Hair follicular keratinocyte (primary cell): ENCODE data around the gene MSRB1. TPM values are rescaled to one million over a fixed set of nuclear protein-coding genes. Genes with fewer than 3 reads are reported as not detected.

Experiments used
- total RNA-seq: library from RNA; depleted of rRNA; stranded (reverse); fragments of >200 nt; gene quantifications from 2 replicates; pipeline ENCODE4 v1.2.3, GENCODE V29; 2015

The MSRB1 gene
- 6.3 and 6.4 TPM in 2 replicates for total RNA-seq

GRCh38 chr16:1942810-1943726 is at the start of gene MSRB1:
Gene MSRB1 (minus strand): TSS chr16:1943199. CDS start chr16:1943156, 43 bp downstream.

DNA sequence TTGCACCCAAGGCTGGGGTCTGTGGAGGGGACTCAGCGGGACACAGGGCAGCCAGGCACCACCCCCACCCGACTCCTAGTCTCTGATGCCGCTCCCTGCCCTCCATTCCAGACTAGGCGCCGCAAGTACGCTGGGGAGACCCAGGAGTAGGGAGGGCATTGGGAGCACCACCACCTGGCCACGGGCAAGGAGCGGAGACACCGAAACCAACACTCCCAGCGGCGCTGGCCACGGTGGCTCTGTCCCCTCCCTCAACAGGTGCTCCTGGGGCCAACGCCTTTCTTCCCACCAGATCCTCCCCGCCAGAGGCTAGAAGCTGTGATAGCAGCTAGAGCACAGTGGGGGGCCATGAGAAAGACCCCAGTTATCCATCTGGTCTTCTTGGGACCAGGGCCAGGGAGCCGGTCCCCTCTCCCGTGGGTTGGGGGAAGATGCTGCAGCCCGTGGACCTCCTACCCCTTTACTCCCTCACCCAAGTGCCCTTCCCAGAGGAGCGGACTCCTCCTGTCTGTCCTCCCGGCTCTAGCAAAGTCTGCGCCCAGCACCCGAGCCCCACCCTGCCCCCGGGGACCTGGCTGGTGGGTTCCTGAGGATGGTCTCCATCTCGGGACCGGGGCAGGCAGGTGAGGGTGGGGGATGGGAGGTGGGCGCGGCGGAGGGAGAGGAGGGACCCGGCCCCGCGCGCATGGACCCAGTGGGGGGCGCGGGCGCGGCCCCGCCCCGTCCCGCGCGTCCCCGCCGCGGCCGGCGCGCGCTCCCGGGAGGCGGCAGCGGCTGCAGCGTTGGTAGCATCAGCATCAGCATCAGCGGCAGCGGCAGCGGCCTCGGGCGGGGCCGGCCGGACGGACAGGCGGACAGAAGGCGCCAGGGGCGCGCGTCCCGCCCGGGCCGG is 46.5 kb upstream of the MSRB1 start, which contains the start of gene SYNGR3:
Gene SYNGR3, plus strand, starts transcription at position 762 of the 892 bp plus-strand sequence. CDS start 133 bp downstream, outside the sequence.

GRCh38 chr16:1983544-1984346 is 40.7 kb upstream of the MSRB1 start, which contains the start of gene GFER:
Gene GFER (plus strand): TSS chr16:1984193. CDS start chr16:1984219, 26 bp downstream.

DNA sequence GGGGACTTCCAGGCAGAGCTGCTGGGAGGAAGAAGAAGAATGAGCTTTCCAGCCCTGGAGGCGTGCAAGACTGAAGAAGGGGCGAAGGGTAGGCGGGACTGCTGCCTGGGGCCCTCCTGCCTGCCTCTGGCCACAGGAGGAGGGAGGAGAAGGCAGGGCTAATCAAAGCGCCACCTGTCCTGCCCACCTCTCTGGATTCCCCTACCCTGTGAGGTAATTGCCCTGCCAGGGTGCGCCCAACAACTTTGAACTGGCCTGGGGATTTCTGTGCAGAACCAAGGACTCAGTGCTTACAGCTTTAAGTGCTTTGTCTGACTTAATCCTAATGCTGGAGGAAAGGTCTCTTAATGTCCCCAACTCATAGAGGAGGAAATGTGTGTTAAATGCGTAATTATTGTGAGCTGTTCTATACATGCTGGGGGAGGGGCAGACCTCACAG is 38.4 kb upstream of the MSRB1 start, which contains the start of gene NOXO1:
Gene NOXO1, minus strand, starts transcription at position 72 of the 439 bp plus-strand sequence. CDS start 290 bp downstream, outside the sequence.

GRCh38 chr16:1971796-1972489 is 28.9 kb upstream of the MSRB1 start, which contains the start of gene TBL3:
Gene TBL3 (plus strand): TSS chr16:1972053. CDS start chr16:1972165, 112 bp downstream.

DNA sequence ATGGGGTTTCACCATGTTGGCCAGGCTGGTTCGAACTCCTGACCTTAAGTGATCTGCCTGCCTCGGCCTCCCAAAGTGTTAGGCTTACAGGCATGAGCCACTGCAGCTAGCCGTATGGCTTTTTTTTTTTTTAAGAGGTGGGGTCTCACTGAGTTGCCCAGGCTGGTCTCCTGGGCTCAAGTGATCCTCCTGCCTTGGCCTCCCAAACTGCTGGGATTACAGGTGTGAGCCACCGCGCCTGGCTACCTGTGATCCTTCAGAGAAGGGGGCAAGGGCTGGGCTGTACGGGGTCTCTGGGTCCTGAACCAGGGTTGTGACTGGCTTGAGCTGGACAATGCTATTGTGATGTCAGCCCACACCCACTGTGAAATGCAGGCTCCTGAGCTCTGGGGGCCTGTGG is 23.5 kb upstream of the MSRB1 start, which contains the start of gene RNF151:
Gene RNF151, plus strand, starts transcription at position 397 of the 400 bp plus-strand sequence. CDS start 26 bp downstream, outside the sequence.

DNA sequence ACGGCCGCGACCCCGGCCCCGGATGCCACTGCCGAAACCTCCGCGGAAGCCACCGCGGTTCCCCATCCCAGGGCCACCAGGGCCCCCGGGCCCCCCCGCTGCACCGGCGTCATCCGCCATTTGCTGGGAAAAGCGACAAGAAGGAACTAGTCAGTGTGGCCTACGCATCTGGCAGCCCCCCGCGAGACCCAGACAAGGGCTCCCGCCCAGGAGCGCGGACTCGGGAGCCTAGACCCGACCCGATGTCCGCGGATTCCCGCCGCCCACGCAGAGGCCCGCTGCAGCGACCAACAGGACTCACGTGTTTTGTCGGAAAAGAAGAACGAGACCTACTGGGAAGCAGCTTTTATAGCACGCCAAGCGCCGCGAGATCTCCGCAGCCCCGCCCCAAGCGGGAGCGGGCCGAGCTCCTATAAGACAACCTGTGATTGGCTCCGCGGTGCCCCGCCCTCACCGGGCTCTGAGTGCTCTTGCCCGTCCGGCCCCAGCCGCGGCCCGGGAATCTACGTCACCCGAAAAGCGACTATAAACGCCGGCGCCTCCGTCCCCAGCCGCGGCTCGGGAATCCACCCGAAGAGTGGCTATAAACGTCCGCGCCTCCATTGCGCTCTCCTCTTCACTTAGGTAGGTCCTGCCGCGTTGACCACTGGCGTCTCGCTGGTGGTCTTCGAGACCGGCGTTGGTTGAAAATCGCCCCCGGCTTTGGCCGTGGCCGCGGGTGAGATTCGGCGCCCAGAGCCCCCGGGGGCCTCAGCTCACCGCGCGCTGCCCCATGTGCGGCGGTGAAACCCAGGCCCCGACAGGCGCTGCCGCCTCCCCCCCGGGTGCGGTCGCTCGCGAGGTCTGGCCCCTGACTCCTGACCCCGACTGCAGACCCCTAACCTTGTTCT is 21.8 kb upstream of the MSRB1 start, which contains the start of gene RPS2:
Gene RPS2, minus strand, starts transcription at position 321 of the 890 bp plus-strand sequence. Its CDS starts 201 bp downstream, at position 120.

DNA sequence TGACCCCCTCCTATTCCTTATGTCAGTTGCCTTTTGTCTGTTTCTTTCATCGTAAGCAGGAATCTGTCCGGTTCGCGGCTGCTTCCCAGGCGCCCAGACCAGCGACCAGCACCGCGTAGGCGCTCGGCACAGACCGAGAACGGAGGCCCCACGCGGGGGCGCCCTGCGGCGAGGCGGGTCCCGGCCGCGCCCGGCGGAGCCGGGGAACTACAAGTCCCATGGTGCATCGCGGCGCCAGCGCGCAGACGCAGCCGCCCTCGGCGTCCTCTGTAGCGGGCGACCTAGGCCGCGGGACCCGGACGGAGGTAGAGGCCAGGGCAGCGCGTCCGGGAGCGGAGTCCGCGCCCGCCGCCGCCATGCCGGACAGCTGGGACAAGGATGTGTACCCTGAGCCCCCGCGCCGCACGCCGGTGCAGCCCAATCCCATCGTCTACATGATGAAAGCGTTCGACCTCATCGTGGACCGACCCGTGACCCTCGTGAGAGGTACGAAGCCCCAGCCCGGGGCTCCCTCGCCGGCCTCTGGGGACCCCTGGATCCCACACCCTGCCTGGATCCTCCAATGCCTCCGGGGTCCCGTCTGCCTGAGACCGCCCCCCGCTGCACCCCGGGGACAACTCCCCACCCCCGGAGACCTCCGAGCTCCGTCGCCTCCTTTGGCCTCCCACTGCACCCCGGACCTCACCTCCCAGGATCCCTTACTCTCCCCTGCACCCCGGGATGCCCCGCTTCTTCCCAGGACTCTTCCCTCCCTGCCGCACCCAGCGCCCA is 16.5 kb upstream of the MSRB1 start, which contains the start of gene NDUFB10:
Gene NDUFB10, plus strand, starts transcription at position 270 of the 771 bp plus-strand sequence. Its CDS starts 87 bp downstream, at position 357.

GRCh38 chr16:1918351-1919326 is 24.4 kb downstream of the MSRB1 start, which contains the start of gene HS3ST6:
Gene HS3ST6 (minus strand): TSS chr16:1918415. CDS start chr16:1918323, 92 bp downstream.

Other genes starting within 250 kb of the MSRB1 start
- gene MAPK8IP3, start 237.0 kb downstream of the MSRB1 start, total RNA-seq: 7.4 and 28.2 TPM in 2 replicates
- gene NME3, start 171.7 kb downstream of the MSRB1 start, total RNA-seq: 53.2 and 65.0 TPM in 2 replicates
- gene EME2, start 170.4 kb downstream of the MSRB1 start, total RNA-seq: 2.6 and 3.3 TPM in 2 replicates
- 136 and 217 TPM in 2 replicates for gene MRPS34, start 170.1 kb downstream of the MSRB1 start, total RNA-seq
- gene SPSB3, start 160.6 kb downstream of the MSRB1 start, total RNA-seq: 29.6 and 50.4 TPM in 2 replicates
- 95.2 and 178 TPM in 2 replicates for gene NUBP2, start 160.2 kb downstream of the MSRB1 start, total RNA-seq
- gene IGFALS, start 149.5 kb downstream of the MSRB1 start, total RNA-seq: not detected in 2 replicates
- gene HAGH, start 116.4 kb downstream of the MSRB1 start, total RNA-seq: 59.8 and 73.5 TPM in 2 replicates
- gene FAHD1, start 116.0 kb downstream of the MSRB1 start, total RNA-seq: 32.2 and 34.9 TPM in 2 replicates
- 0.08 TPM in 1 of 2 replicates, not detected in the other for gene MEIOB, start 71.0 kb downstream of the MSRB1 start, total RNA-seq
- not detected in 2 replicates for gene HS3ST6, start 24.8 kb downstream of the MSRB1 start, total RNA-seq
- gene RPL3L, start 11.5 kb upstream of the MSRB1 start, total RNA-seq: 0.55 TPM in 1 of 2 replicates, not detected in the other
- gene NDUFB10, start 16.3 kb upstream of the MSRB1 start, total RNA-seq: 168 and 283 TPM in 2 replicates
- 4,608 and 4,861 TPM in 2 replicates for gene RPS2, start 21.6 kb upstream of the MSRB1 start, total RNA-seq
- 0.16 TPM in 1 of 2 replicates, not detected in the other for gene RNF151, start 23.7 kb upstream of the MSRB1 start, total RNA-seq
- 85.0 and 114 TPM in 2 replicates for gene TBL3, start 28.9 kb upstream of the MSRB1 start, total RNA-seq
- gene NOXO1, start 38.3 kb upstream of the MSRB1 start, total RNA-seq: 1.2 and 2.1 TPM in 2 replicates
- gene GFER, start 41.0 kb upstream of the MSRB1 start, total RNA-seq: 21.3 and 23.3 TPM in 2 replicates
- 0.68 and 5.4 TPM in 2 replicates for gene SYNGR3, start 46.8 kb upstream of the MSRB1 start, total RNA-seq
- 62.8 and 87.5 TPM in 2 replicates for gene ZNF598, start 66.6 kb upstream of the MSRB1 start, total RNA-seq
- 0.68 TPM in 1 of 2 replicates, not detected in the other for gene NPW, start 76.6 kb upstream of the MSRB1 start, total RNA-seq
- 7.6 and 7.9 TPM in 2 replicates for gene NHERF2, start 83.7 kb upstream of the MSRB1 start, total RNA-seq
- 23.2 and 40.5 TPM in 2 replicates for gene NTHL1, start 104.6 kb upstream of the MSRB1 start, total RNA-seq
- 22.3 and 23.4 TPM in 2 replicates for gene TSC2, start 104.8 kb upstream of the MSRB1 start, total RNA-seq
- gene PKD1, start 192.7 kb upstream of the MSRB1 start, total RNA-seq: 44.1 and 44.7 TPM in 2 replicates
- not detected in 2 replicates for gene RAB26, start 205.4 kb upstream of the MSRB1 start, total RNA-seq
- gene TRAF7, start 212.6 kb upstream of the MSRB1 start, total RNA-seq: 70.1 and 85.1 TPM in 2 replicates